NCI-H526 (cell line): ENCODE results near the gene CTNNBL1.

ENCODE experiments used
- DNase-seq, 2 experiments: peaks; one replicate each; lab custom pipeline; 2025; lab: John Stamatoyannopoulos, UW

The CTNNBL1 gene

DNA sequence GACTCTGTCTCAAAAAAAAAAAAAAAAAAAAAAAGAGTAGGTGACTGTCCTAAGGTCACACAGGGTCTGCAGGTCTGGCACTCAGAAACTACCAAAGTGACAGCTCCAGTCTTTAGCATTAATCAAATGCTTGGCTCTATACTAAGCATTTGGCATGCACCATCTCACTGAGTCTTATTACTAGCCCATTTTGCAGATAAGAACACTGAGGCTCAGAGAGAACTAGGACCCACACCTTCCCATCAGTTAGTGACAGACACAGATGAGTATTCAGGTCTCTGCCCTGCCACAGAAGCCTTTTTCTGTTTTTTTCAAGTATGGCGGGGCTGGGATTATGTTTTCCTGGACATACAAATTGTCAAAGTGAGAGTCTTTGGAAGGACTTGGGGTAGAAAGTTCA lies 186.0 kb downstream of the CTNNBL1 start:
- DNase-seq, result no peak

- peak in 1 of 2 experiments; percentile 22 for DNase-seq
Measured at GRCh38 chr20:37880726-37881591, 187.1 kb downstream of the CTNNBL1 start.

DNA sequence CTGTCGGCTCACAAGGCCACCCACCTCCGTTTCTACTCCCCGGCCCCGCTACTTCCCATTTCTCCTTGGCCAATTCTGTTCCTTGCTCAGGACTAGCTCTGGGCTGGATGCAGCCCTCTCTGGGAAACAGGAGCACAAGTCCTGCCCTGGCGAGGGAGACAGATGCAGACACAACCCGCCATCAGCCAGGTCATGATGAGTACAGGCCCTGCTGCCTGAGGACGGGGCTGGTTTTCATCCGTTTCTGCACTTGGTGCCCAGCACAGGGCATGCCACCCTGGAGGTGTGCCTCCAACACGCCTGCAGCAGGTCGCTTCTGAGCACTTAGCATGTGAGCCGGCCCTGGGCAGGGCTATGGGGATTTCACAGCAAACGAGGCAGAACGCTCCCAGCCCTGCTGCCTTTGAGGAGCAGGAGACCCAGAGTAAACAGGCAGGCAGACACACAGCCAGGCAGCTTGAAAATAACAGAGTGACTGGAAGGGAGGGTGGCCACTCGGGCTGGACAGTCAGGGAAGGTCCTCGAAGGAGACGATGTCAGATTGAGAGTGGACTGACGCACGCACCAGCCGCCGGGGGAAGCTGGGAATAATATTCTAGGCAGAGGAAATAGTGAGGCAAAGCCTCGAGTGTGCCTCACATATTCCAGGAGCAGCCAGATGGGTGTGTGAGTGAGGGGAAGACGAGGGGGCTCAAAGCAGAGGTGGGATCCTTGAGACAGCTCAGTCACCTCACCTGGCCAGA lies 187.9 kb downstream of the CTNNBL1 start:
- no peak for DNase-seq

DNA sequence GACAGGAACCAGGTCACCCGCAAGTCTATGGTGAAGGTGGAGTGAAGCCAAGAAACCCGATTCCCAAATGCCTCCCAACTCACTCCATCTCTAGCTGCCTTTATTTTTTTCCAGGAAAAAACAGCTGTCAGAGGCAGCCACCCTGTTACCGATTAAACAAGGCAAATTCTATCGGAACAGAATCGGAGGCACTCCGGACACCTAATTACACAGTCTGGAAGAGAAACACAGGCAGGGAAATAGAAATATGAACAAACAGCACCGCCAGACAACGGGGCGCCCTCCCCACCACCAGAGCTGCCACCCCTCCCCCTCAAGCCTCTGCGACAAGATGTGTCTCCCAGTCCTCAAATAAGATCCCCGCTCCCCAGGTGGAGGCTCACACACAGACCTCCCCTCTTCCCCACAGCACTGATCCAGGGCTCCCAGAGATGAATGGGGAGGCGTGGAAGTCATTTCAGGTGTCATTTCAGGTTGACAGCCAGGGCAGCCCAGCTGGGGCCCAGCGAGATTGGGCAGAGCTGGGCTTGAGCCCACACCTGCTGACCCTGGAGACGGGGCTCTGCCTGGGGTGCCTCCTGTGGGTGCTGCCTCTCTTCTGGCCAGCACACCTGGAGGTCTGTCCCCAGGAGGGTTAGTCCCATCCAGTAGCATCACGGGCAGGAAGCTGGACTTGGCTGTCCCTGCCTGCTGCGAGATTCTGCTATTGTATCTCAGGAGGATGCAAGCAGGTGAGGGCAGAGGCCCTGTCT lies 189.3 kb downstream of the CTNNBL1 start:
- DNase-seq, result no peak

- DNase-seq, result no peak
Measured at GRCh38 chr20:37885042-37885441, 191.2 kb downstream of the CTNNBL1 start.

GRCh38 chr20:37885593-37886503 lies 192.0 kb downstream of the CTNNBL1 start:
- DNase-seq, result no peak

DNA sequence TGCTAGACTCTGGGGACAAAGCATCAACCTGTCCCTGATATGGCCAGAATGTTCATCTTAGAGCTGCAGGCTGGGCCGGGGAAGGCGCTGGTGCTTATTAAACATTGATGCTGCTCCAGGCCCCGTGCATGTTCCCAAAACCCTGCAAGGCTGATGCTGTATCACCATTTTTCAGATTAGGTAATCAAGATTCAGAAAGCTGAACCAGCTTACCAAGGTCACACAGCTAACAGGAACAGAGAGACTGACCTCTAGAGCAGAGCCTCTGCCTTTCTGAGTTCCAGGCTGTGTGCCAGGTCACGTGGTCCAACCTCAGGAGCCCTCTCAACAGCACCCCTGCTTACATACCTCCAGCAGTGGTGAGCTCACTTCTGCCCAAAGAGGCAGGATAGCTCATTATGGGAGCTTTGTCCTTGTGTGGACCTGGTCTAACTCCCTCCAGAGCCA lies 193.0 kb downstream of the CTNNBL1 start:
- DNase-seq, result no peak

GRCh38 chr20:37888641-37889040 lies 194.8 kb downstream of the CTNNBL1 start:
- no peak for DNase-seq

GRCh38 chr20:37890108-37890507 lies 196.3 kb downstream of the CTNNBL1 start:
- no peak for DNase-seq

GRCh38 chr20:37890643-37891042 lies 196.8 kb downstream of the CTNNBL1 start:
- no peak for DNase-seq

GRCh38 chr20:37892001-37892400 lies 198.2 kb downstream of the CTNNBL1 start:
- no peak for DNase-seq

DNA sequence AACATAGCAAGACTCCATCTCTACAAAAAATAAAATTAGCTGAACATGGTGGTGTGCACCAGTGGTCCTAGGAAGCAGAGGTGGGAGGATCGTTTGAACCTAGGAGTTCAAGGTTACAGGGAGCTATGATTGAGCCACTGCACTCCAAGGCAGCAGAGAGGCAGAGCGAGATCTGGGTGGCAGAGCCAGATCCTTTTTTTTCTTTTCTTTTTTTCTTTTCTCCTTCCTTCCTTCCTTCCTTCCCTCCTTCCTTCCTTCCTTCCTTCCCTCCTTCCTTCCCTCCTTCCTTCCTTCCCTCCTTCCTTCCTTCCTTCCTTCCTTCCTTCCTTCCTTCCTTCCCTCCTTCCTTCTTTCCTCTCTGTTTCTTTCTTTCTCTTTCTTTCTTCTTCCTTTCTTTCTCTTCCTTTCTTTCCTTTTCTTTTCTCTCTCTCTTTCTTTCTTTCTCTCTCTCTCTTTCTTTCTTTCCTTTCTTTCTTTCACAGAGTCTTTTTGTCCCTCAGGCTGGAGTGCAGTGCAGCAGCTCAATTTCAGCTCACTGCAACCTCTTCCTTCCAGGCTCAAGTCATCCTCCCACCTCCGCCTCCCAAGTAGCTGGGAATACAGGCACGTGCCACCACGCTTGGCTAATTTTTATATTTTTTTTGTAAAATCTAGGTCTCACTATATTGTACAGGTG lies 199.9 kb downstream of the CTNNBL1 start:
- DNase-seq, result no peak

- DNase-seq, result no peak
Measured at GRCh38 chr20:37894454-37894853, 200.6 kb downstream of the CTNNBL1 start.

- no peak for DNase-seq
Measured at GRCh38 chr20:37895166-37895565, 201.3 kb downstream of the CTNNBL1 start.

- DNase-seq, result peak in 1 of 2 experiments; percentile 59
Measured at GRCh38 chr20:37896932-37897548, 203.2 kb downstream of the CTNNBL1 start.

DNA sequence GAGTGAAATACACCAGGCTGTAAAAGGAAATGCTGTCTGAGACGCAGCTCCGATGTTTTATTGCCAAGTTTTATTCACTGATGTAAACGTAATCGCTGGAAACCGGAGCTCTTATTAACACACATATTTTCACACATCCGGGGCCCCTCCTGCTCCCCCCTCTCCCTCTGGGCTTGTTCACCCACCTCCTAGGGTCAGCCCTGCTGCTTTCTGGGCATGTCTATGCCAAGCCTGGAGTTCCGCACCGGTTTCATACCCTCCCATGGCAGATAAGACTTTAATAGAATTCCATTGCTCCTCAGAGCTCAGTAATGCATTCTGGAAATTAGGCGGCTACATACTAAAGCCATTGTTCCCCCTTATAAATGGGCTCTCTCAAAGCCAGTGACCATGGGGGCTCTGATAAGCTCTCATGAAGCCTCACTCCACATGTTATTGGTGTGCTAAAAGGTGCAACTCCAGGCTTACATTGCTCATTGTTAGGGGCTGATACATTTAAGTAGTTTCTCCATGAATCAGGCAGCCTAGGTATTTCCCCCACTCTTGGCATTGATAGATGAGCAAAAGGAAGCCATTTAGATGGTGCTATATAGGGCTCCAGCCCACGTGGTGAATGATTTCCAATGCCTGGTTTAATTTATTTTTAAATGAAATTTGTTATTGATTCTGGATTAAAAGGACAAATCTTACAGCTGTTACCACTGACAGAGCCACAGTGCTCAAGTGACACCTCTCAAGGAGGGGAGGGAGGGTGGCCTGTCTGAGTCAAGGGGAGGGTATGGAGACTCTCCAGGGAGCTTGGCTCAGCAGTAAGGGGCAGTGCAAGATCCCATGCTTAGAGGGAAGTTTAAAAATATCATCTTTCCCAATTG lies 204.6 kb downstream of the CTNNBL1 start:
- no peak for DNase-seq

- DNase-seq, result no peak
Measured at GRCh38 chr20:37899105-37900045, 205.5 kb downstream of the CTNNBL1 start.

DNA sequence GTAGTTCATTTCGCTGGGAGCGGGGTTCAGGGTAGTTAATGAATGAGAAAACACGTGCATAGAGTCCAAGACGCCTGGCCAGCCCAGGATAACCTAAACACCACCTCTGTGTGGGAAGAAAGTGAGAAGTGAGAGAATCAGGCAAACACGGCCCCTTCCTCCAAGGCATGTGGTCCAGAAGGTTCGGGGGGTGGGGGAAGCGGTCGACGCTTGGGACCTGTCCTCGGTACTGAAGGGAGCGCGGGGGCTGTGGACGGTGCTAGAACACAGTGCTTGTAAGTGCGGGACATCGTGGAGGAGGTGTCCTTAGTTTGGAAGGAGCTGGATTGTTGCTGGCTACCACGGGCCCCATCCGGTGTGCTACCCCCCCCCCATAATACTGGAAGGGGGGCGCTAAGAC lies 207.4 kb downstream of the CTNNBL1 start:
- DNase-seq, result no peak
